Esophagus squamous epithelium (tissue), 5 donors: Measurements from ENCODE around the gene MN1. TPM values are rescaled to one million over a fixed set of nuclear protein-coding genes. Genes with fewer than 3 reads are reported as not detected.

Source experiments
- DNase-seq: peaks from one replicate; lab custom pipeline; 2025; lab: John Stamatoyannopoulos, UW
- H3K27ac ChIP-seq, 4 donors: fragments of 200-600 bp; sonication (generic); one replicate each; pipeline ENCODE4 v1.5.1; 2016 to 2019; ENCODE audit warnings: mild to moderate bottlenecking in 1 of 4
- H3K27me3 ChIP-seq, 4 donors: fragments of 200-600 bp; sonication (generic); 1 replicate in 3 of 4; 2 replicates in 1 of 4; pipeline versions ENCODE4 v1.5.1 to v1.6.0; 2017 to 2021; ENCODE audit warnings: antibody characterized with exemption in 1 of 4
- H3K36me3 ChIP-seq, 3 donors: fragments of 200-600 bp; sonication (generic); one replicate each; pipeline ENCODE4 v1.5.1; 2016 to 2019
- H3K4me1 ChIP-seq, 3 donors: fragments of 200-600 bp; sonication (generic); one replicate each; pipeline ENCODE4 v1.5.1; 2017 to 2019
- H3K4me3 ChIP-seq, 4 donors: fragments of 200-600 bp; sonication (generic); 1 replicate in 3 of 4; 2 replicates in 1 of 4; pipeline ENCODE4 v1.5.1; 2016 to 2019; ENCODE audit warnings: mild to moderate bottlenecking in 2 of 4, moderate library complexity in 1 of 4
- H3K9me3 ChIP-seq, 3 donors: fragments of 200-600 bp; sonication (generic); one replicate each; pipeline ENCODE4 v1.5.1; 2016 to 2019
- POLR2A ChIP-seq, 4 donors: fragments of 450-650 bp; IDR thresholded peaks; one replicate each; pipeline ENCODE4 v1.6.1; 2017; ENCODE audit warnings: antibody characterized with exemption in 4 of 4, mild to moderate bottlenecking in 4 of 4, moderate library complexity in 3 of 4
- WGBS, 2 donors: methylation state at CpG; one replicate each; pipeline ENCODE4 v1.1.5; 2018; 5-methylcytosine and 5-hydroxymethylcytosine counted together
- intact Hi-C: fragments of 100-400 bp; cut with DNase I; formaldehyde crosslinking; loops from one replicate; pipeline ENCODE4 v1.15.0; 2022
- total RNA-seq, 4 donors: library from RNA; depleted of rRNA; stranded (reverse); fragments of >200 nt; gene quantifications; one replicate each; pipeline ENCODE4 v1.1.0, GENCODE V29; 2016
- TF ChIP-seq, protein P1 (sequence below), 6 experiments: fragments of 450-650 bp in 4 of 6; fragments of 200-600 bp in 2 of 6; sonication (generic) in 2 of 6; IDR thresholded peaks; one replicate each; pipeline ENCODE4 v1.5.1; 2016 to 2019; ENCODE audit warnings: antibody characterized with exemption in 6 of 6, mild to moderate bottlenecking in 4 of 6, moderate library complexity in 4 of 6
- donor health status: DM: yes; HTN: yes; CAD: no.

The MN1 gene
- total RNA-seq, 4 donors from 2014 or later, result 2.0 to 6.9 (median 3.1) TPM

DNA sequence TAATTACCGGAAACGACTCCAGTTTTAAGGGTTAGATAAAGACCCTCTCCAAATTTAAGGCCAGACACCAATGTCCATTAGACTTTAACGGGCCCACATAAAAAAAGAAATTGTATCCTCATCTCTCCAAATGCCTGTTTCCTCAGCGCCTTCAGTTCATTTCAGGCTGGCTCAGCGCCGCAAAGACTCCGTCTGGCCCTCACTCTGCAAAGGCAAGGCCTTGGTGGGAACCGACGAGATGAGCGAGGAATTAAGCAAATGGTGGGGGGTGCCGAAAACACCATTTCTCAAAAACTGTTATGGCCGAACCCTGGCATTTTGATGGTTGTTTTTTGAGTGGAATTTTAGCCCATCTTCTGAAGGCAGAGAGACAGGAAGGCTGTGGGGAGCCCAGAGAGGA is 15.7 kb downstream of the MN1 start:
- DNase-seq, result no peak
- Histone ChIP-seq H3K4me3 (no peak overlapping the region), H3K27ac (peak overlapping the region; percentile 48 to 89 (median 84)), H3K27me3 (no peaks in the 10 kb centered on the region), H3K4me1 (peaks cover 0 to 33% (median 6%) of the 10 kb centered on the region in 3 donors), H3K9me3 (no peaks in the 10 kb centered on the region), H3K36me3 (no peaks in the 10 kb centered on the region)
- intact Hi-C loops, result no loop called here
- 60 to 69% methylated on average over 12 of the region's 12 CpGs for whole genome bisulfite sequencing, 2 donors
- no peak for TF ChIP-seq POLR2A (IDR thresholded peaks at IDR 0.05)
- TF ChIP-seq, protein P1, sequence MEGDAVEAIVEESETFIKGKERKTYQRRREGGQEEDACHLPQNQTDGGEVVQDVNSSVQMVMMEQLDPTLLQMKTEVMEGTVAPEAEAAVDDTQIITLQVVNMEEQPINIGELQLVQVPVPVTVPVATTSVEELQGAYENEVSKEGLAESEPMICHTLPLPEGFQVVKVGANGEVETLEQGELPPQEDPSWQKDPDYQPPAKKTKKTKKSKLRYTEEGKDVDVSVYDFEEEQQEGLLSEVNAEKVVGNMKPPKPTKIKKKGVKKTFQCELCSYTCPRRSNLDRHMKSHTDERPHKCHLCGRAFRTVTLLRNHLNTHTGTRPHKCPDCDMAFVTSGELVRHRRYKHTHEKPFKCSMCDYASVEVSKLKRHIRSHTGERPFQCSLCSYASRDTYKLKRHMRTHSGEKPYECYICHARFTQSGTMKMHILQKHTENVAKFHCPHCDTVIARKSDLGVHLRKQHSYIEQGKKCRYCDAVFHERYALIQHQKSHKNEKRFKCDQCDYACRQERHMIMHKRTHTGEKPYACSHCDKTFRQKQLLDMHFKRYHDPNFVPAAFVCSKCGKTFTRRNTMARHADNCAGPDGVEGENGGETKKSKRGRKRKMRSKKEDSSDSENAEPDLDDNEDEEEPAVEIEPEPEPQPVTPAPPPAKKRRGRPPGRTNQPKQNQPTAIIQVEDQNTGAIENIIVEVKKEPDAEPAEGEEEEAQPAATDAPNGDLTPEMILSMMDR (IDR thresholded peaks at IDR 0.05), result no peak

GRCh38 chr22:27784120-27784475 is 17.5 kb downstream of the MN1 start:
- H3K4me3 ChIP-seq, result no peak overlapping the region
- DNase-seq, result no peak
- intact Hi-C loops, result no loop called here

DNA sequence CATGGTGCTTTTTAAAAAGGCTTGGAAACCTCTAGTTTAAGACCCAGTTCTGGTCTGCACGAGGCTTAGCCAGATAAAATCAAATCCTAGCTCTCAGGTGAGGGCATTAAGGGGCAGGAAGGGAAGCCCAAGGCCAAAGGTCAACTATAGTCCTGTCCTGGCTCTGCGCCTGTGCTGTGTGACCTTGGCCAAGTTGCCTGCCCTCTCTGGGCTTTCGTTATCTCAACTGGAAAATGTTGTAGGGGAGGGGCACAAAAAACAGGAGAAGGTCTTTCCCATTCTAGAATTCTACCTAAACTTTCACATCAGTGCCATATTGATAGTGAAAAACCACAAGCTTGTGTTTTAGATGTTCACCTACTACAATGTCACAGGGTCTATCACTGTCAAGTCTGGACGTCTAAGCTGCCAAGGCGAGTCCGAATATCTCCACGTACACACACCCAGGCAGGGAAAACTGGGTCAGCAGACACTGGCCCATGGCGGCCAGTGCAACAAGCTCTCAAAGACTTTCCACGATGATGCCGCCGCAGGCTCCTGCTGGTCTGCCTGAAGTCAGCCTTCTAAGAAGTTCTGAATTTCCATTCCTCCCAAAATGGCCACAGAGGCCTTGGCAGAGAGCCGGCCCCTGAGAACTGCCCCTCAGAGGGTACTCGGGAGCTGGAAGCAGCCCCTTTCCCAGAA is 18.0 kb downstream of the MN1 start:
- TF ChIP-seq, protein P1 (IDR thresholded peaks at IDR 0.05), result no peak
- TF ChIP-seq POLR2A (IDR thresholded peaks at IDR 0.05), result no peak
- intact Hi-C loops, result no loop called here
- Histone ChIP-seq H3K4me3 (no peak overlapping the region), H3K36me3 (no peaks in the 10 kb centered on the region), H3K9me3 (no peaks in the 10 kb centered on the region), H3K27ac (peak overlapping the region; percentile 50 to 89 (median 84)), H3K27me3 (no peaks in the 10 kb centered on the region), H3K4me1 (peaks cover 0 to 48% (median 14%) of the 10 kb centered on the region in 3 donors)
- DNase-seq, result no peak
- 71 to 86% methylated on average over 6 to 10 of the region's 13 CpGs for WGBS, 2 donors

More at GRCh38 chr22:27784120-27784475, 17.5 kb downstream of the MN1 start:
- WGBS, 2 donors, result 83 to 89% methylated on average over 4 to 5 of the region's 6 CpGs
- Histone ChIP-seq H3K9me3 (no peaks in the 10 kb centered on the region), H3K27me3 (no peaks in the 10 kb centered on the region), H3K36me3 (no peaks in the 10 kb centered on the region), H3K27ac (peak overlapping the region; percentile 50 to 89 (median 84)), H3K4me1 (peaks cover 0 to 43% (median 12%) of the 10 kb centered on the region in 3 donors)
- no peak for TF ChIP-seq POLR2A (IDR thresholded peaks at IDR 0.05)
- TF ChIP-seq, protein P1 (IDR thresholded peaks at IDR 0.05), result no peak

- no peaks in the 10 kb centered on the region for H3K9me3 ChIP-seq
- DNase-seq, result no peak
- peak overlapping the region in 3 of 4 donors; percentile 81 to 89 (median 86) for H3K27ac ChIP-seq
- H3K4me3 ChIP-seq, result no peak overlapping the region
- TF ChIP-seq, protein P1 (IDR thresholded peaks at IDR 0.05), result no peak
- TF ChIP-seq POLR2A (IDR thresholded peaks at IDR 0.05), result peak in 1 of 4 donors; percentile 29
- no peaks in the 10 kb centered on the region for H3K27me3 ChIP-seq
- intact Hi-C loops, result no loop called here
- 75 to 83% methylated on average over 9 to 11 of the region's 13 CpGs for WGBS, 2 donors
- peaks cover 0 to 61% (median 14%) of the 10 kb centered on the region in 3 donors for H3K4me1 ChIP-seq
- no peaks in the 10 kb centered on the region for H3K36me3 ChIP-seq
Measured at GRCh38 chr22:27782088-27782487, 19.5 kb downstream of the MN1 start.

DNA sequence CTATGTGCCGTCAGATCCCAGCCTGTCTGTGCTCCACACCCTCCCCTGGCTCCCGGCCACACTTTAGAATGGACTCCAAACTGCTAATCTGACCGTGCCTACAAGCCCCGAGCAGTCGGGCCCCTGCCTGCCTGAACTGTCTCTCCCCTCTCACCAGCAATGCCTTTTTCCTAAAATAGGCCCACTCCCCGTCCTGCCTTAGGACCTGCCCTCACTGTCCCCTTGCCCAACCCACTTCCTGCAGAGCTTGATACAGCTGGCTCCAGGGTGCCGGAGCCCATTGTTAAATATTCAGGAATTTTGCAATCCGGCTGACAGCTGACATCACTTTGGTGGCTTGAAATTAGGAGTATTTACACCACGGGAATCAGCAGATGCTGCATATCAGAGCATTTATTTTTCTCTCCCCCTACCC is 21.4 kb downstream of the MN1 start:
- WGBS, 2 donors, result 17 to 41% methylated on average over 8 to 9 of the region's 9 CpGs
- TF ChIP-seq POLR2A (IDR thresholded peaks at IDR 0.05), result no peak
- TF ChIP-seq, protein P1 (IDR thresholded peaks at IDR 0.05), result no peak
- intact Hi-C loops, result no loop called here
- Histone ChIP-seq H3K27ac (peak overlapping the region; percentile 18 to 89 (median 84)), H3K9me3 (no peaks in the 10 kb centered on the region), H3K4me3 (no peak overlapping the region), H3K4me1 (peaks cover 7 to 70% (median 20%) of the 10 kb centered on the region in 3 donors), H3K27me3 (no peaks in the 10 kb centered on the region), H3K36me3 (no peaks in the 10 kb centered on the region)
- no peak for DNase-seq
